Loucy (cell line): ENCODE measurements around the gene FAM83F.

Experiments
- EZH2phosphoT487 ChIP-seq: fragments of 200-600 bp; IDR thresholded peaks from 2 replicates; pipeline ENCODE4 v1.6.1; 2018; ENCODE audit warnings: antibody characterized with exemption, mild to moderate bottlenecking, moderate library complexity, borderline replicate concordance
- TF ChIP-seq, protein P1 (sequence below): fragments of 200-600 bp; sonication (generic); conservative IDR thresholded peaks from 2 replicates; pipeline ENCODE4 v1.5.1; 2014; ENCODE audit warnings: mild to moderate bottlenecking, antibody characterized with exemption, low read length

DNA sequence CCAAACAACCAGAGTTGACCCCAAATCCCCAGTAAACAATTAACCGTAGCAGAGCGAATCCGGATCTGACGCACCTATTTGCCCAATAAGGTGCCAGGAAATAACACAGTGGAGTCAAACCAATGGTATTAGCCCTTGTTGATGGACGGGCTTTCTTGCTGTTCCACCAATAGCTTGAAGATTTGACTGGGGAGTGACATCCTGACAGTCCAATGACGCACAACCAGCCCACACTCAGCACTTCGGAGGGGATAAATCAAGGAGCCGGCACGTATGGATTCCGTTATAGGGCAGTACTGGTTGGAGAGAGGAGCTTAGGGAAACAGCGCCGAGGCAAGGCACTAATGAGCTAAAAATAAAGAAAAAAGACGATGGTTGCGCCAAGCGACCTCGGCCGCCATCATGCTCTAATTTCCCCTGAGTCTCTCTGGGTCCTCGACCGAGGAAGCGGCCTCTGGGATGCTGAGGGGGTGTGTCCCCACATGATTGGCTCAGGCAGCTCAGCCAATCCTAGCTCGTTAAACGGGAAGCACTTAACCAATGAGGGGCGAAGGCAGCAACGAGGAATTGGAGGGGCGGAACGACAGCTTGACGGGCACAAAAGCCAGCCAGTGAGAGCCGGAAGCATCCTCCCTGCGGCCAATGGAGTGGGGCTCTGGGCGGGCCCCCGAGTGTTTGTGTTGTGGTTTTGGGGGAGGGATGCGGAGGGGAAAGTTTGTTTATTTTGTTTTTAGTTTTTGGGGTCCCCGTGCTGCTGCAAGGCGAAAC lies 49.5 kb downstream of the FAM83F start:
- TF ChIP-seq, protein P1, sequence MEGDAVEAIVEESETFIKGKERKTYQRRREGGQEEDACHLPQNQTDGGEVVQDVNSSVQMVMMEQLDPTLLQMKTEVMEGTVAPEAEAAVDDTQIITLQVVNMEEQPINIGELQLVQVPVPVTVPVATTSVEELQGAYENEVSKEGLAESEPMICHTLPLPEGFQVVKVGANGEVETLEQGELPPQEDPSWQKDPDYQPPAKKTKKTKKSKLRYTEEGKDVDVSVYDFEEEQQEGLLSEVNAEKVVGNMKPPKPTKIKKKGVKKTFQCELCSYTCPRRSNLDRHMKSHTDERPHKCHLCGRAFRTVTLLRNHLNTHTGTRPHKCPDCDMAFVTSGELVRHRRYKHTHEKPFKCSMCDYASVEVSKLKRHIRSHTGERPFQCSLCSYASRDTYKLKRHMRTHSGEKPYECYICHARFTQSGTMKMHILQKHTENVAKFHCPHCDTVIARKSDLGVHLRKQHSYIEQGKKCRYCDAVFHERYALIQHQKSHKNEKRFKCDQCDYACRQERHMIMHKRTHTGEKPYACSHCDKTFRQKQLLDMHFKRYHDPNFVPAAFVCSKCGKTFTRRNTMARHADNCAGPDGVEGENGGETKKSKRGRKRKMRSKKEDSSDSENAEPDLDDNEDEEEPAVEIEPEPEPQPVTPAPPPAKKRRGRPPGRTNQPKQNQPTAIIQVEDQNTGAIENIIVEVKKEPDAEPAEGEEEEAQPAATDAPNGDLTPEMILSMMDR, result no peak
- TF ChIP-seq EZH2phosphoT487, result no peak
